ENCODE measurements around the gene METAP1D. TPM values are rescaled to one million over a fixed set of nuclear protein-coding genes. Genes with fewer than 3 reads are reported as not detected.

Gene METAP1D
- total and polyA plus RNA-seq, 4 donors, result 2.5 to 17.8 (median 3.0) TPM

DNA sequence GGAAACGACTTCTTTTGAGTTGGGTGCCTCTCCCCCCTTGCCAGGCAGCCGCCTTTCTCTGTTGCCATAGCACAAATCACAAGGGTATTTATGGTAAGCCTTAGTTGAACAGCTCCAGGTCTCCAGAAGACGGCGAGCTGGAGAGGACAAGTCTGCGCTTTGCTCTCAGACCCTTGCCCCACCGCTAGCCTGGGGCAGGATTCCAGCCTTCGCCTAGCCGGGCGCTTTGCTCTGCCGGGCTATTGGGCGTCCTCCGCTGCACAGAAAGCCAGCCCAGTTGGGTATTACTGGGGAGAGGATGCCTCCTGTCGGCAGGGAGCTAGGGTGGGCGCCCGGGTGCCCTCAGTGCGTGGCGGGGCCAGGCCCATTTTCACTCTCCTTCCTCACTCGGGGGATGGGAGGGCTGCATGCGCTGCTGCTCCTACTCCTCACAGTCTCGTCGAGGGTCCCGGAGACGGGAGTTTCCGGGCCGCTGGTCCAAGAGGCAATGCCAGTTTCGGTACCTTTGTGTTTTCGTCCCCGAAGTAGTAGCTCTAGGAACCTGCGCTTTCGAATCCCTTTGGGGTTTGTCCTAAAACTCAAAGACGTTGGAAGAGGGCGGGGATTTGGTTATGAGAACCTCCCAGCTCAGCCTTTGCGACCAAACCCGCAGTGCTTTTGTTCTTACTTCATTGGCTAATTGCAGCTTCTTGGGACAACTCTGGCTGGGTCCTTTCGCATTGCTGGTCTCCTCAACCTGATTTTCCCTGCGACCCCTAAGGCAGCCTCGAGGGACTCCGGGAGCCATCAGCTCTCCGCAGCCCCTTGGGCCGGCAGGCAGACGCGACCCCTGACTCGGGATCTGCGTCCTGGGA lies 106.6 kb downstream of the METAP1D start:
- Histone ChIP-seq H3K9ac (ENCODE audit: insufficient read depth in 1 of 2, low read length in 2 of 2) (no peak overlapping the region), H3K27ac (ENCODE audit: low read depth in 1 of 2, low read length in 1 of 2) (no peak overlapping the region), H3K4me3 (no peak overlapping the region), H3K4me1 (ENCODE audit: control insufficient read depth in 5 of 5, insufficient read depth in 5 of 5, low read length in 5 of 5) (peaks cover 0 to 31% (median 4%) of the 10 kb centered on the region in 5 donors), H3K27me3 (ENCODE audit: control insufficient read depth in 3 of 3, insufficient read depth in 3 of 3, low read length in 2 of 3) (peaks cover 0 to 84% (median 74%) of the 10 kb centered on the region in 3 donors), H3K9me3 (ENCODE audit: control insufficient read depth in 4 of 4, insufficient read depth in 3 of 4, low read length in 3 of 4) (peaks cover 0 to 8% (median 0%) of the 10 kb centered on the region in 4 donors), H3K36me3 (ENCODE audit: control insufficient read depth in 4 of 4, insufficient read depth in 4 of 4, low read length in 4 of 4) (no peaks in the 10 kb centered on the region)
- 4 to 6% methylated on average over 44 of the region's 44 CpGs for WGBS, 2 donors
- ATAC-seq (ENCODE audit: insufficient read depth, low FRiP score) (no peak), DNase-seq (peak in 2 of 3 donors; percentile 33 to 51)
- TF ChIP-seq, protein P1, sequence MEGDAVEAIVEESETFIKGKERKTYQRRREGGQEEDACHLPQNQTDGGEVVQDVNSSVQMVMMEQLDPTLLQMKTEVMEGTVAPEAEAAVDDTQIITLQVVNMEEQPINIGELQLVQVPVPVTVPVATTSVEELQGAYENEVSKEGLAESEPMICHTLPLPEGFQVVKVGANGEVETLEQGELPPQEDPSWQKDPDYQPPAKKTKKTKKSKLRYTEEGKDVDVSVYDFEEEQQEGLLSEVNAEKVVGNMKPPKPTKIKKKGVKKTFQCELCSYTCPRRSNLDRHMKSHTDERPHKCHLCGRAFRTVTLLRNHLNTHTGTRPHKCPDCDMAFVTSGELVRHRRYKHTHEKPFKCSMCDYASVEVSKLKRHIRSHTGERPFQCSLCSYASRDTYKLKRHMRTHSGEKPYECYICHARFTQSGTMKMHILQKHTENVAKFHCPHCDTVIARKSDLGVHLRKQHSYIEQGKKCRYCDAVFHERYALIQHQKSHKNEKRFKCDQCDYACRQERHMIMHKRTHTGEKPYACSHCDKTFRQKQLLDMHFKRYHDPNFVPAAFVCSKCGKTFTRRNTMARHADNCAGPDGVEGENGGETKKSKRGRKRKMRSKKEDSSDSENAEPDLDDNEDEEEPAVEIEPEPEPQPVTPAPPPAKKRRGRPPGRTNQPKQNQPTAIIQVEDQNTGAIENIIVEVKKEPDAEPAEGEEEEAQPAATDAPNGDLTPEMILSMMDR (IDR thresholded peaks at IDR 0.05; ENCODE audit: control extremely low read depth, extremely low read depth), result no peak

DNA sequence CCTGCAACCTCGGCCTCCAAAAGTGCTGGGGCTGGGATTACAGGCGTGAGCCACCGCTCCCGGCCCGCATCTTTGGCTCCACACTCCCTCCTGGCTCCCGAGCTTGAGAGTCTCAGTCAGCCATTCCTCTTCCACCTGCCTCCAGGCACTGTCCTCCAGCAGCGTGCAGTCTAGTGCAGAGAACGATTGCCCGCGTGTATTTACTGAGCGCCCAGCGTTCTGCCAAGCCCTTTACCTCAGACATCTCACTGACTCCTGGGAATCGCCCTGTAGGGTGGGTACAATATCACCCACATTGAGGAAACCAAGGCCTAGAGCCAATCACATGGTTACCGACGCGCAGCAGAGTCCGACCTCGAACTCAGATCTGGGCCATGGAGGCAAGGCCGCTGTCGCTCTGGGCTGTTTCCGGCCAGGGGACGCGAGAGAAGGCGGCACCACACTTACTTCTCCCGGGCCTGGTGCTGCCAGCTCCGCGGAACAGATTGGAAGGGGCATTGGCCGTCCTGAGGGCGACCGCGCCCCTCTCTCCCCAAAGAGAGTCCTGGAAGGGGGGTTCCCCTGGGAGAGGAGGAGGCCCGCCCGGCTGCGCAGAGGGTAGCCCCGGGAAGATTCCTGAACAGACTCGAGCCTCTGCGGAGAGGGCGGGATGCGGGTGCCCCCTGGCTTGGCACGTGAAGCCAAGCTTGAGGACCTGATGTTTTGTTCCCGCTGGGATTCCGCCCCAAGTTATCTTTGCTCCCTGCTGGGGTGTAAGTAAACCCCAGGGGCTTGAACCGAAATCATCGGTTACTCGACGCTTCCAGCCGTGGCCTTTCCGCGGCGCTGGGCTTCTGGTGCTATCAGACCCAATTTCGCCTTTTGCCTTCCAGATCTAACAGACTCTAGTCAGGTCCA lies 108.2 kb downstream of the METAP1D start:
- ATAC-seq (ENCODE audit: insufficient read depth, low FRiP score) (no peak), DNase-seq (peak in 2 of 3 donors; percentile 14)
- TF ChIP-seq, protein P1 (IDR thresholded peaks at IDR 0.05; ENCODE audit: control extremely low read depth, extremely low read depth), result no peak
- Histone ChIP-seq H3K4me1 (ENCODE audit: control insufficient read depth in 5 of 5, insufficient read depth in 5 of 5, low read length in 5 of 5) (peaks cover 0 to 17% (median 4%) of the 10 kb centered on the region in 5 donors), H3K36me3 (ENCODE audit: control insufficient read depth in 4 of 4, insufficient read depth in 4 of 4, low read length in 4 of 4) (no peaks in the 10 kb centered on the region), H3K9me3 (ENCODE audit: control insufficient read depth in 4 of 4, insufficient read depth in 3 of 4, low read length in 3 of 4) (peaks cover 0 to 8% (median 0%) of the 10 kb centered on the region in 4 donors), H3K27ac (ENCODE audit: low read depth in 1 of 2, low read length in 1 of 2) (no peak overlapping the region), H3K27me3 (ENCODE audit: control insufficient read depth in 3 of 3, insufficient read depth in 3 of 3, low read length in 2 of 3) (peaks cover 0 to 75% (median 65%) of the 10 kb centered on the region in 3 donors), H3K4me3 (no peak overlapping the region), H3K9ac (ENCODE audit: insufficient read depth in 1 of 2, low read length in 2 of 2) (no peak overlapping the region)
- WGBS, 2 donors, result 14 to 17% methylated on average over 50 to 51 of the region's 51 CpGs

DNA sequence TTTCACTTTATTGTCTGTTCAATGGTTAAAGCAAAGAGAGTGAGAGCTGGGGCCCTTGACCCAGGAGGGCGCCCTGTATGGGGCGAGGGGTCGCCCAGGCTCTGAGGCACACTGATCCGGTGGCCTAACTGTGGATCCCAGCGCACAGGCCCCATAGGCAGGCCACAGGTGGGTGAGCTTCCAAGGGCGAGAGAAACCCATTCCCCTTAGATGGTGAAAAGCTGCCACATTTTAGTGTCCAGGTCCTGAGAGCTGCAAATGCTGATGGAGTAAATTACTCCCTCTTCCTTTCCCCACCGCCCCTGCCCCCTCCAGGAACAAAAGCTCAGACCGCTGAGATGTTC lies 108.8 kb downstream of the METAP1D start:
- TF ChIP-seq, protein P1 (IDR thresholded peaks at IDR 0.05; ENCODE audit: control extremely low read depth, extremely low read depth), result no peak
- Histone ChIP-seq H3K36me3 (ENCODE audit: control insufficient read depth in 4 of 4, insufficient read depth in 4 of 4, low read length in 4 of 4) (no peaks in the 10 kb centered on the region), H3K27me3 (ENCODE audit: control insufficient read depth in 3 of 3, insufficient read depth in 3 of 3, low read length in 2 of 3) (peaks cover 0 to 72% (median 59%) of the 10 kb centered on the region in 3 donors), H3K9ac (ENCODE audit: insufficient read depth in 1 of 2, low read length in 2 of 2) (no peak overlapping the region), H3K4me3 (no peak overlapping the region), H3K4me1 (ENCODE audit: control insufficient read depth in 5 of 5, insufficient read depth in 5 of 5, low read length in 5 of 5) (peaks cover 0 to 12% (median 0%) of the 10 kb centered on the region in 5 donors), H3K9me3 (ENCODE audit: control insufficient read depth in 4 of 4, insufficient read depth in 3 of 4, low read length in 3 of 4) (peaks cover 0 to 8% (median 0%) of the 10 kb centered on the region in 4 donors), H3K27ac (ENCODE audit: low read depth in 1 of 2, low read length in 1 of 2) (no peak overlapping the region)
- 18 to 28% methylated on average over 8 of the region's 8 CpGs for WGBS, 2 donors
- DNase-seq, result no peak
- ATAC-seq (ENCODE audit: insufficient read depth, low FRiP score), result no peak

Data from lung (tissue), 12 donors.